Measurements from ENCODE around the gene KIF21A.

KIF21A gene

DNA sequence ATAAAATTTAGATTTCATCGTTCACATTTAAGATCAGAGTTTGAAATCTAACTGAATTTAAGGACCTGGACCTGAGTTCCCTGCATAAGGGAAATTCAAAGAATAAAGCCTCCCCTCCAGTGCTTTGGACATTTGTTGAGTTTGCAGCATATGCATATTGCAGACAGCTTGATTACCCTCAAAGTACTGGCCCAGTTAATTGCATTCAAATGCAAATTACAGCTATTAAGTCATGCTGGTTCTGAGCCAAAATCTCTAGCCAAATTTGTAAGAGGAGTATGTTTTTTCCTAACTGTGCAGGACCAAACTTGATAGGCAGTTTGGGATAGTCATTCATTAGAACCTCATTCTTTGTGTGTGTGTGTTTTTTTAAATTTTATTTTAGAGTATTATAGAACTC lies 9.1 kb upstream of the KIF21A start:
- Histone ChIP-seq H3K79me2 (ENCODE audit: control insufficient read depth, insufficient read depth, low read length) (no peaks in the 10 kb centered on the region), H3K56ac (ENCODE audit: low read length) (no peak overlapping the region), H3K9ac (ENCODE audit: low read length) (no peak overlapping the region), H3K4me2 (ENCODE audit: low read length) (no peak overlapping the region), H3K4ac (ENCODE audit: low read depth, low read length) (no peak overlapping the region), H3K27ac (ENCODE audit: low read depth, low read length) (no peak overlapping the region), H3K36me3 (ENCODE audit: control insufficient read depth, insufficient read depth, low read length) (no peaks in the 10 kb centered on the region), H4K5ac (ENCODE audit: low read length) (no peak overlapping the region), H3K4me3 (ENCODE audit: low read length) (no peak overlapping the region), H3K23ac (ENCODE audit: low read length) (no peak overlapping the region), H3K18ac (ENCODE audit: low read length) (no peak overlapping the region), H2BK15ac (replicated peaks; ENCODE audit: low read depth) (no peak overlapping the region), H2BK5ac (ENCODE audit: low read length) (no peak overlapping the region), H3K27me3 (ENCODE audit: insufficient read depth, low read length, poor library complexity) (no peaks in the 10 kb centered on the region), H3K4me1 (ENCODE audit: control insufficient read depth, low read depth, low read length) (peaks cover 2% of the 10 kb centered on the region), H3K79me1 (ENCODE audit: low read length) (no peaks in the 10 kb centered on the region), H2BK120ac (ENCODE audit: low read depth, low read length) (no peak overlapping the region), H2AK5ac (ENCODE audit: low read length) (no peak overlapping the region), H4K8ac (ENCODE audit: low read depth, low read length) (no peak overlapping the region)
- DNase-seq, result peak; percentile 33
- no CpG with 5 or more reads among the region's 1 CpG for WGBS (ENCODE audit: extremely low coverage, insufficient coverage, low lambda C conversion rate)

DNA sequence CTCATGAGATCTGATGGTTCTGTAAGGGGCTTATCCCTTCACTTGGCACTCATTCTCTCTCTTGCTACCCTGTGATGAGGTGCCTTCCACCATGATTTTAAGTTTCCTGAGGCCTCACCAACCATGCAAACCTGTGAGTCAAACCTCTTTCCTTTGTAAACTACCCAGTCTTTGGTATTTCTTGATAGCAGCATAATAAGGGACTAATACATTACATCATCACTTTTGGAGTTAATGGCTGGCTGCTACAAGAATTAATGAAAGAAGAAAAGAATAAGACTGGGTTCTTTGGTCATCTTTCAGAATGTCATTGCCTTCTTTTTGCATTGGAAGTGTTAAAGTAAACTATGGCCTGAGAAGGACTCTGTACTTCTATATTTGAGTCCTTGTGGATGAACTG lies 5.1 kb upstream of the KIF21A start:
- no peak overlapping the region for H3K56ac ChIP-seq (ENCODE audit: low read length)
- H3K27ac ChIP-seq (ENCODE audit: low read depth, low read length), result no peak overlapping the region
- no peak overlapping the region for H3K4me2 ChIP-seq (ENCODE audit: low read length)
- H3K18ac ChIP-seq (ENCODE audit: low read length), result no peak overlapping the region
- H3K36me3 ChIP-seq (ENCODE audit: control insufficient read depth, insufficient read depth, low read length), result no peaks in the 10 kb centered on the region
- H3K9ac ChIP-seq (ENCODE audit: low read length), result no peak overlapping the region
- H4K8ac ChIP-seq (ENCODE audit: low read depth, low read length), result no peak overlapping the region
- no peak overlapping the region for H3K23ac ChIP-seq (ENCODE audit: low read length)
- no peak overlapping the region for H3K4me3 ChIP-seq (ENCODE audit: low read length)
- no peaks in the 10 kb centered on the region for H3K79me1 ChIP-seq (ENCODE audit: low read length)
- H3K79me2 ChIP-seq (ENCODE audit: control insufficient read depth, insufficient read depth, low read length), result no peaks in the 10 kb centered on the region
- H4K5ac ChIP-seq (ENCODE audit: low read length), result no peak overlapping the region
- H3K4me1 ChIP-seq (ENCODE audit: control insufficient read depth, low read depth, low read length), result peaks cover 2% of the 10 kb centered on the region
- H3K4ac ChIP-seq (ENCODE audit: low read depth, low read length), result no peak overlapping the region
- no peak overlapping the region for H2AK5ac ChIP-seq (ENCODE audit: low read length)
- no peak overlapping the region for H2BK15ac ChIP-seq (replicated peaks; ENCODE audit: low read depth)
- H2BK120ac ChIP-seq (ENCODE audit: low read depth, low read length), result no peak overlapping the region
- no peaks in the 10 kb centered on the region for H3K27me3 ChIP-seq (ENCODE audit: insufficient read depth, low read length, poor library complexity)
- no peak overlapping the region for H2BK5ac ChIP-seq (ENCODE audit: low read length)
- DNase-seq, result no peak

DNA sequence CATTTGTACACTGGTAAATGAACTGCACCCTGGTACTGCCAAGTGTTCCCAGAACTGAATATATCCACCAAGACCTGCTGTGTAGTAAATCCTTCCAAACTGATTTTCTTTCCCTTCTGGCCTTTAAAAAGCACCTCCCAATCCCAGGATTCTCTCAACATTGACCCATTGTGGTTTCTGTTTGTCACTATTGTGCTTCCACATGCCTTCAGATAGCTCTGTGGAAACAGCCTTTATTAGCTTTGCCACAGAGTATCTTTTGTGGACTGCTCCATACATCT lies 949 bp upstream of the KIF21A start:
- H3K36me3 ChIP-seq (ENCODE audit: control insufficient read depth, insufficient read depth, low read length), result no peaks in the 10 kb centered on the region
- no peak overlapping the region for H4K5ac ChIP-seq (ENCODE audit: low read length)
- no peak overlapping the region for H2AK5ac ChIP-seq (ENCODE audit: low read length)
- no peaks in the 10 kb centered on the region for H3K27me3 ChIP-seq (ENCODE audit: insufficient read depth, low read length, poor library complexity)
- peak overlapping the region; percentile 90 for H3K4me2 ChIP-seq (ENCODE audit: low read length)
- no peak overlapping the region for H2BK120ac ChIP-seq (ENCODE audit: low read depth, low read length)
- no peak overlapping the region for H3K23ac ChIP-seq (ENCODE audit: low read length)
- no peak overlapping the region for H4K8ac ChIP-seq (ENCODE audit: low read depth, low read length)
- H3K18ac ChIP-seq (ENCODE audit: low read length), result no peak overlapping the region
- no peak overlapping the region for H3K4me3 ChIP-seq (ENCODE audit: low read length)
- H3K27ac ChIP-seq (ENCODE audit: low read depth, low read length), result no peak overlapping the region
- DNase-seq, result peak; percentile 13
- H3K4ac ChIP-seq (ENCODE audit: low read depth, low read length), result no peak overlapping the region
- H2BK15ac ChIP-seq (replicated peaks; ENCODE audit: low read depth), result no peak overlapping the region
- no peaks in the 10 kb centered on the region for H3K79me1 ChIP-seq (ENCODE audit: low read length)
- H3K9ac ChIP-seq (ENCODE audit: low read length), result no peak overlapping the region
- no peak overlapping the region for H3K56ac ChIP-seq (ENCODE audit: low read length)
- H3K79me2 ChIP-seq (ENCODE audit: control insufficient read depth, insufficient read depth, low read length), result no peaks in the 10 kb centered on the region
- H3K4me1 ChIP-seq (ENCODE audit: control insufficient read depth, low read depth, low read length), result no peaks in the 10 kb centered on the region
- H2BK5ac ChIP-seq (ENCODE audit: low read length), result no peak overlapping the region

DNA sequence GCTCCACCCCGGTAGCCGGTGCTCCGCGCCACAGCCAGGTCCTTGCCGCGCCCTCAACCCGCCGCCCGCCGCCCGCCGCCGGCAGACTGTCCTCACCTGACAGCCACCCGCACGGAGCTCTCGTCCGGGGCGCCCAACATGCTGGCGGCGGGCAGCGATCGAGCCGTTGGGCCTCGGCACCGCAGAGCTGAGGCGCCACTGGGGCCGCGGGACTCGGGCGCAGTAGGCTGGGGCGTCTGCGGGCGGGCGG lies 164 bp downstream of the KIF21A start:
- no CpG with 5 or more reads among the region's 34 CpGs for WGBS (ENCODE audit: extremely low coverage, insufficient coverage, low lambda C conversion rate)
- no peak overlapping the region for H4K5ac ChIP-seq (ENCODE audit: low read length)

DNA sequence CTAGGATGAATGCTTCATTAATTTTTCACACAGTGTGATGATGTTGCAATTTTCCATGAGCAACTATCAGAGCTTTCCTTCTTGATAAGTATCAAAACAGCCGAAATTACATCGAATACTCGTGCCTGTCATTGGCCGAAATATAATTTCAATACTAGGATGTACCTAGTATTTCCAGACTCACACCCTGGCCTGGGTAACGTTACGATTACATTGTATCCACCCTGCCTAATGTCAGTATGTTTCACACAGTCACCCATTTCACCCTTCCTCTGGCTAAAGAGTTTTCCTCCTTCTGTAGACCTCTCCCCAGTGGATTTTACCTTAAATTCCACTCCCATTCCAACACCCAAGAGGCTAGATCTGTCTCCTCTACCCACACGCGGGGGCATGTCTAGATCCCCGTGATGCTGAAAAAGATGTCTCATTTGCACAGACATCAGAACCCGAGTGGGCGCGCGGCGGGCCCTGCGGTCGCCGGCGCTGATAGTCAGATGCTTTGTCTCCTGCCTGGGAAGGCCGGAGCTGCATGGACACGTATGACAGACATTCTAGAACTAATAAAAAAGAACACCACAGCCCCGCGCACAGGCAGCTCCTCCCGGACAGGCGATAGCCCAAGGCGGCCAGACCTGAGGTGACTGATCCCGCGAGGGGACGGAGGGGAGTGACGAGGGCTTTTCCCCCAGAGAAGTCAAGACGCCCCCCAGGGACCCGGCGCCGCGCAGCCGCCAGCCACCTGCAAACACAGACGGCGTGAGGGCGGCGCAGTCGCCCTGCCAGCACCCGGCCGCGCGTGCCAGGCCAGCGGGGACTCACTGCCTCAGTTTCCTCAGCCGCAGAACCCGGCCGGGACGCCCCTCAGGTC lies 723 bp downstream of the KIF21A start:
- Histone ChIP-seq H3K27ac (ENCODE audit: low read depth, low read length) (peak overlapping the region; percentile 13), H2BK15ac (replicated peaks; ENCODE audit: low read depth) (no peak overlapping the region), H3K27me3 (ENCODE audit: insufficient read depth, low read length, poor library complexity) (no peaks in the 10 kb centered on the region), H2BK5ac (ENCODE audit: low read length) (no peak overlapping the region), H3K56ac (ENCODE audit: low read length) (peak overlapping the region; percentile 94), H3K79me2 (ENCODE audit: control insufficient read depth, insufficient read depth, low read length) (no peaks in the 10 kb centered on the region), H3K4me2 (ENCODE audit: low read length) (peak overlapping the region; percentile 79), H4K5ac (ENCODE audit: low read length) (no peak overlapping the region), H3K18ac (ENCODE audit: low read length) (peak overlapping the region; percentile 31), H4K8ac (ENCODE audit: low read depth, low read length) (no peak overlapping the region), H3K4ac (ENCODE audit: low read depth, low read length) (peak overlapping the region; percentile 18), H3K79me1 (ENCODE audit: low read length) (no peaks in the 10 kb centered on the region), H3K4me3 (ENCODE audit: low read length) (peak overlapping the region; percentile 49), H3K4me1 (ENCODE audit: control insufficient read depth, low read depth, low read length) (no peaks in the 10 kb centered on the region), H2BK120ac (ENCODE audit: low read depth, low read length) (no peak overlapping the region), H2AK5ac (ENCODE audit: low read length) (no peak overlapping the region), H3K36me3 (ENCODE audit: control insufficient read depth, insufficient read depth, low read length) (no peaks in the 10 kb centered on the region), H3K9ac (ENCODE audit: low read length) (peak overlapping the region; percentile 83), H3K23ac (ENCODE audit: low read length) (no peak overlapping the region)
- peak; percentile 54 for DNase-seq
- WGBS (ENCODE audit: extremely low coverage, insufficient coverage, low lambda C conversion rate), result no CpG with 5 or more reads among the region's 49 CpGs

More for the DNA sequence above, 164 bp downstream of the KIF21A start:
- DNase-seq, result no peak
- Histone ChIP-seq H4K8ac (ENCODE audit: low read depth, low read length) (no peak overlapping the region), H3K18ac (ENCODE audit: low read length) (peak overlapping the region; percentile 31), H3K4ac (ENCODE audit: low read depth, low read length) (peak overlapping the region; percentile 18), H3K79me1 (ENCODE audit: low read length) (no peaks in the 10 kb centered on the region), H3K4me3 (ENCODE audit: low read length) (peak overlapping the region; percentile 49), H2AK5ac (ENCODE audit: low read length) (no peak overlapping the region), H3K27ac (ENCODE audit: low read depth, low read length) (peak overlapping the region; percentile 13), H2BK15ac (replicated peaks; ENCODE audit: low read depth) (no peak overlapping the region), H3K4me1 (ENCODE audit: control insufficient read depth, low read depth, low read length) (no peaks in the 10 kb centered on the region), H3K9ac (ENCODE audit: low read length) (peak overlapping the region; percentile 83), H3K4me2 (ENCODE audit: low read length) (peak overlapping the region; percentile 79), H3K23ac (ENCODE audit: low read length) (no peak overlapping the region), H3K36me3 (ENCODE audit: control insufficient read depth, insufficient read depth, low read length) (no peaks in the 10 kb centered on the region), H2BK120ac (ENCODE audit: low read depth, low read length) (no peak overlapping the region), H3K79me2 (ENCODE audit: control insufficient read depth, insufficient read depth, low read length) (no peaks in the 10 kb centered on the region), H2BK5ac (ENCODE audit: low read length) (no peak overlapping the region), H3K27me3 (ENCODE audit: insufficient read depth, low read length, poor library complexity) (no peaks in the 10 kb centered on the region), H3K56ac (ENCODE audit: low read length) (peak overlapping the region; percentile 94)

DNA sequence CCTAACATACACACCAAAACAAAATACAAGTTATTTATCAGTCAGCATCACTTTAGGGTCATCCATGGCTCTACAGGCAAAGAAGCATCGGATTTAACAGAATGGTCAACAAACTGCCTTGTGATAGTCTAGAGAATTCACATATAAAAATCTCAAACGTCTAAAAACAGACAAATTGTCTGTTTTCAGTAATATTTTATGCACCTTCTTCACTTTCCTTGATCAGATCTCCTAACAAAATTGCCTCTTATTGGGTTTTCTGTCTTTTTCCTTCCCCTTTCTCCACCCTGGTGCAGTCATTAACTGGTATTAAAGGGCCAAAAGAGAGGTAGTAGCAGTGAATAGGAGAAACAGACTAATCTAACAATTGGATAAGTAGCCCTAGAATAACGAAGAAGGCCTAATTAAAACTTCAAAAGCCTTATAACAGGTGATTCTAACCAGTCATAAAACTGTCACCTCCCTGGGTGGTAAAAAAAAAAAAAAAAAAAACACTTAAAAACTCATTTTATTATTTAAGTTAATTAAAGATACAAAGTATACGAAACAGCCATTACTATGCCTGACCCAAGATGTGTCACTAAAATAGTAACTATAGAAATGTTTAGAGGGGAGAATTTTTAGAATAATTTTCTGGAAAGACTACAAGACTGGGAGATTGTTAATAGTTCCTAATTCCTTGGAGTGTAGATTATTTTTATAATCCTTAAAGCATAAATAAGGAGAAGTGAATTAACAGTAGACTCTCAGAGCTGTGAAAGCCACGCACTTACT lies 1.5 kb downstream of the KIF21A start:
- Histone ChIP-seq H3K27ac (ENCODE audit: low read depth, low read length) (no peak overlapping the region), H3K4me1 (ENCODE audit: control insufficient read depth, low read depth, low read length) (no peaks in the 10 kb centered on the region), H4K8ac (ENCODE audit: low read depth, low read length) (no peak overlapping the region), H3K18ac (ENCODE audit: low read length) (no peak overlapping the region), H3K4me3 (ENCODE audit: low read length) (no peak overlapping the region), H3K4me2 (ENCODE audit: low read length) (no peak overlapping the region), H3K4ac (ENCODE audit: low read depth, low read length) (no peak overlapping the region), H3K56ac (ENCODE audit: low read length) (peak overlapping the region; percentile 94), H3K79me1 (ENCODE audit: low read length) (no peaks in the 10 kb centered on the region), H2BK120ac (ENCODE audit: low read depth, low read length) (no peak overlapping the region), H4K5ac (ENCODE audit: low read length) (no peak overlapping the region), H2BK5ac (ENCODE audit: low read length) (no peak overlapping the region), H3K79me2 (ENCODE audit: control insufficient read depth, insufficient read depth, low read length) (no peaks in the 10 kb centered on the region), H3K23ac (ENCODE audit: low read length) (no peak overlapping the region), H2AK5ac (ENCODE audit: low read length) (no peak overlapping the region), H3K9ac (ENCODE audit: low read length) (no peak overlapping the region), H3K36me3 (ENCODE audit: control insufficient read depth, insufficient read depth, low read length) (no peaks in the 10 kb centered on the region), H2BK15ac (replicated peaks; ENCODE audit: low read depth) (no peak overlapping the region), H3K27me3 (ENCODE audit: insufficient read depth, low read length, poor library complexity) (no peaks in the 10 kb centered on the region)
- no peak for DNase-seq
- no CpG with 5 or more reads among the region's 5 CpGs for WGBS (ENCODE audit: extremely low coverage, insufficient coverage, low lambda C conversion rate)
